GM12878 (cell line): ENCODE results near the gene RHOBTB1. TPM values are rescaled to one million over a fixed set of nuclear protein-coding genes. Genes with fewer than 3 reads are reported as not detected.

Source experiments
- ATAC-seq: fragments of 200-7000 bp; cut with Tn5 transposase; 3 replicates; pipeline ENCODE4 v1.9.1; 2020; ENCODE audit warnings: mild to moderate bottlenecking, moderate library complexity
- BruUV-seq: library from RNA; stranded (reverse); fragments of 400-500 nt; replicated peaks from 2 replicates; lab custom pipeline; 2021; lab: Mats Ljungman, UMichigan
- CTCF ChIA-PET: fragments of 300-600 bp; sonication (Branson Sonifier 250); formaldehyde crosslinking; extraction: SDS; loops from one replicate; lab custom pipeline; 2021; ENCODE audit warnings: inconsistent platforms; lab: Yijun Ruan, JAX
- POLR2A ChIA-PET: fragments of 350-600 bp; formaldehyde crosslinking; extraction: SDS; loops from one replicate; lab custom pipeline; 2021; ENCODE audit warnings: inconsistent platforms; lab: Charles Lee
- RAD21 ChIA-PET: fragments of 300-600 bp; sonication (Branson Sonifier 250); formaldehyde crosslinking; loops from one replicate; lab custom pipeline; 2023; ENCODE audit warnings: antibody characterized with exemption; ENCODE audit not compliant: unreplicated experiment; lab: Charles Lee
- SMC1A ChIA-PET: fragments of 300-600 bp; sonication (Branson Sonifier 250); formaldehyde crosslinking; loops from one replicate; lab custom pipeline; 2023; ENCODE audit not compliant: unreplicated experiment, uncharacterized antibody; lab: Charles Lee
- DNase-seq: peaks from one replicate; pipeline ENCODE4 v3.0.0-alpha.2; 2011; ENCODE audit warnings: low read depth, low spot score
- FAIRE-seq: peaks from 3 replicates; lab custom pipeline; 2011; peaks lifted over from hg19 to GRCh38; lab: Jason Lieb, UNC
- H2AFZ ChIP-seq: 2 replicates; pipeline ENCODE4 v1.6.0; 2011; ENCODE audit warnings: low read depth, low read length, control low read depth; ENCODE audit not compliant: control insufficient read depth
- H3K27ac ChIP-seq: 2 replicates; pipeline ENCODE4 v1.5.1; 2011; ENCODE audit warnings: control low read depth; ENCODE audit not compliant: control insufficient read depth, insufficient read depth
- H3K27me3 ChIP-seq, 2 experiments: replicated peaks in 1 of 2; 2 replicates each; pipeline versions ENCODE4 v1.6.0 to v1.6.1; 2011; ENCODE audit warnings: low read length in 1 of 2; ENCODE audit not compliant: control insufficient read depth in 2 of 2, insufficient read depth in 2 of 2
- H3K36me3 ChIP-seq, 2 experiments: 2 replicates each; pipeline ENCODE4 v1.5.1; 2011; ENCODE audit warnings: low read length in 1 of 2; ENCODE audit not compliant: control insufficient read depth in 2 of 2, insufficient read depth in 2 of 2
- H3K4me1 ChIP-seq: 2 replicates; pipeline ENCODE4 v1.6.1; 2011; ENCODE audit warnings: mild to moderate bottlenecking, low read length, moderate library complexity, mixed read lengths; ENCODE audit not compliant: control insufficient read depth, insufficient read depth
- H3K4me2 ChIP-seq: 2 replicates; pipeline ENCODE4 v1.6.0; 2011; ENCODE audit warnings: control low read depth; ENCODE audit not compliant: control insufficient read depth, insufficient read depth
- H3K4me3 ChIP-seq: fragments of 200-600 bp; sonication (generic); 2 replicates; pipeline ENCODE4 v1.5.1; 2016
- H3K79me2 ChIP-seq: 2 replicates; pipeline ENCODE4 v1.6.0; 2011; ENCODE audit warnings: low read length; ENCODE audit not compliant: control insufficient read depth, insufficient read depth
- H3K9ac ChIP-seq: 2 replicates; pipeline ENCODE4 v1.8.0; 2011; ENCODE audit warnings: low read length, control low read depth, mixed read lengths; ENCODE audit not compliant: control insufficient read depth, insufficient read depth
- H3K9me3 ChIP-seq: replicated peaks from 3 replicates; pipeline ENCODE4 v1.5.1; 2011; ENCODE audit warnings: mild to moderate bottlenecking, low read length; ENCODE audit not compliant: control insufficient read depth, insufficient read depth
- H4K20me1 ChIP-seq: 2 replicates; pipeline ENCODE4 v1.6.0; 2011; ENCODE audit not compliant: control insufficient read depth, insufficient read depth
- BMI1 ChIP-seq: fragments of 450-650 bp; IDR thresholded peaks from 2 replicates; pipeline ENCODE4 v1.6.1; 2016; ENCODE audit warnings: mild to moderate bottlenecking, moderate library complexity, borderline replicate concordance
- MEF2A ChIP-seq: IDR thresholded peaks from 2 replicates; pipeline ENCODE4 v1.6.1; 2011; ENCODE audit warnings: low read depth, mild to moderate bottlenecking, low read length, moderate library complexity; ENCODE audit not compliant: insufficient read depth
- RELB ChIP-seq: fragments of 450-650 bp; IDR thresholded peaks from 2 replicates; pipeline ENCODE4 v1.6.1; 2017; ENCODE audit warnings: low read depth, mild to moderate bottlenecking, moderate library complexity
- SREBF2 ChIP-seq: IDR thresholded peaks from 2 replicates; pipeline ENCODE4 v1.6.1; 2012; ENCODE audit warnings: mild to moderate bottlenecking, low read length
- TBL1XR1 ChIP-seq: IDR thresholded peaks from 2 replicates; pipeline ENCODE4 v1.6.1; 2012; ENCODE audit warnings: low read depth, low read length, improper control_type of control experiment
- USF1 ChIP-seq: IDR thresholded peaks from 2 replicates; pipeline ENCODE4 v1.6.1; 2011; ENCODE audit warnings: borderline replicate concordance, low read depth, mild to moderate bottlenecking, moderate library complexity, mixed read lengths, low read length; ENCODE audit not compliant: insufficient read depth; ENCODE audit errors: extremely low read length
- ZNF24 ChIP-seq: fragments of 450-650 bp; IDR thresholded peaks from 2 replicates; pipeline ENCODE4 v1.6.1; 2017; ENCODE audit warnings: antibody characterized with exemption, mild to moderate bottlenecking
- ZNF384 ChIP-seq: IDR thresholded peaks from 2 replicates; pipeline ENCODE4 v1.6.1; 2012; ENCODE audit warnings: low read depth, mild to moderate bottlenecking, low read length, improper control_type of control experiment, borderline replicate concordance
- ZNF687 ChIP-seq: fragments of 450-650 bp; IDR thresholded peaks from 2 replicates; pipeline ENCODE4 v1.6.1; 2017; ENCODE audit warnings: mild to moderate bottlenecking, moderate library complexity
- WGBS: methylation state at CpG from one replicate; pipeline ENCODE4 v1.1.6; 2016; ENCODE audit warnings: low lambda C conversion rate; ENCODE audit not compliant: insufficient replicate concordance, insufficient coverage; ENCODE audit errors: missing lambda C conversion rate; 5-methylcytosine and 5-hydroxymethylcytosine counted together
- in situ Hi-C: fragments of 300-500 bp; cut with MboI; formaldehyde crosslinking; loops from 9 replicates; pipeline ENCODE4 v1.14.3; 2018; ENCODE audit warnings: mixed read lengths
- intact Hi-C: fragments of 100-400 bp; cut with micrococcal nuclease; formaldehyde crosslinking; loops from one replicate; pipeline ENCODE4 v1.14.2; 2022; ENCODE audit not compliant: unreplicated experiment
- polyA plus RNA-seq, 11 experiments: library from polyadenylated mRNA; depleted of rRNA in 4 of 11; unstranded in 6 of 11; stranded (reverse) in 5 of 11; fragments of >200 nt; fragmentation: Nextera tagmentation in 4 of 11; fragmentation: Illumina TruSeq in 1 of 11; extraction: Ambion mirVana in 4 of 11; extraction: Trizol in 1 of 11; gene quantifications; 1 replicate in 1 of 11; 2 replicates in 10 of 11; pipeline versions ENCODE4 v1.2.1 to v1.2.3, GENCODE V29; 2011 to 2016; ENCODE audit warnings: inconsistent platforms in 2 of 11, missing spikeins in 2 of 11, low read depth in 1 of 11
- total RNA-seq, 4 experiments: library from RNA; depleted of rRNA in 3 of 4; stranded (reverse); fragments of >200 nt in 3 of 4; fragmentation: Illumina TruSeq in 1 of 4; extraction: Trizol in 1 of 4; gene quantifications; 2 replicates each; pipeline versions ENCODE4 v1.2.1 to v1.2.3, GENCODE V29; 2013 to 2021
- TF ChIP-seq, protein P1 (sequence below): fragments of 450-650 bp; IDR thresholded peaks from 2 replicates; pipeline ENCODE4 v1.6.1; 2017; ENCODE audit warnings: borderline replicate concordance
- TF ChIP-seq, protein P2 (sequence below): fragments of 450-650 bp; IDR thresholded peaks from 2 replicates; pipeline ENCODE4 v1.6.1; 2016; ENCODE audit warnings: mild to moderate bottlenecking, moderate library complexity, borderline replicate concordance

Gene RHOBTB1
- total and polyA plus RNA-seq, 10 of the 15 experiments (the other 5 are each of a cell fraction or from before 2014, with no cell fraction given), result not detected

DNA sequence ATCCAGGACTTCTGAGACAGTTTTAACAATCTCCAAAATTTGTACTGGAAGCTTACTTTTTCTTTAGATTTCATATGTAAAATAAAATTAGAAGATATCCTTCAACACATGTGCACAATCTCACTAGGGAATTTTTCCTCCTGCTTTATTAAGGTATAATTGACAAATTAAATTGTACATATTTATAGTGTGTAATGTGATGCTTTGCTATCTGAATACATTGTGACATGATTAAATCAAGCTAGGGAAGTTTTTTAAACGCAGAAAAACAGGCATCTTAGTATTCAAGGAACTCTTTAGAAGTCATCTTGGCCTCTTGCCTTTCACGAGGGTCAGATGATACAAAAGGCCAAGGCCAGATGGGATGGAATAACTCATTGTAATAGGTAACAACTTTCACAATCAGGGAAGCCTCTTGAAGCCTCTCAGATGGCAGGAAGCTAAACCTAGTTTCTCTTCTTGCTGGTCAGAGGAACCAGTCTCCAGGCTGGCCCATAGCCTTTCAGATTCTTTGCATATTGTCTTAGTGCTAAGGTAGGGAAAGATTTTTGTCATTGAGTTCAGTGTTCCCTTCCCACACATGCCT, 78.7 kb downstream of the RHOBTB1 start:
- 3% methylated on average over 2 of the region's 2 CpGs for WGBS
- ChIA-PET POLR2A (no interaction called here), SMC1A (no interaction called here), CTCF (no interaction called here), RAD21 (no interaction called here)
- in situ Hi-C loops, result no loop called here
- intact Hi-C loops, result no loop called here
- FAIRE-seq (no peak), ATAC-seq (no peak), DNase-seq (no peak)
- H3K4me3 ChIP-seq, result no peak overlapping the region
- H4K20me1 ChIP-seq, result no peaks in the 10 kb centered on the region
- no peaks in the 10 kb centered on the region for H3K4me1 ChIP-seq
- H3K9ac ChIP-seq, result no peak overlapping the region
- H3K27me3 ChIP-seq, result no peaks in the 10 kb centered on the region
- H3K27ac ChIP-seq, result no peak overlapping the region
- H2AFZ ChIP-seq, result no peak overlapping the region
- no peaks in the 10 kb centered on the region for H3K9me3 ChIP-seq
- H3K4me2 ChIP-seq, result no peak overlapping the region
- no TSS peak for BruUV-seq
- H3K79me2 ChIP-seq, result no peaks in the 10 kb centered on the region
- H3K36me3 ChIP-seq, result no peaks in the 10 kb centered on the region
- no peak for TF ChIP-seq ZNF687
- TF ChIP-seq RELB, result no peak
- TF ChIP-seq MEF2A, result no peak
- TF ChIP-seq, protein P1, sequence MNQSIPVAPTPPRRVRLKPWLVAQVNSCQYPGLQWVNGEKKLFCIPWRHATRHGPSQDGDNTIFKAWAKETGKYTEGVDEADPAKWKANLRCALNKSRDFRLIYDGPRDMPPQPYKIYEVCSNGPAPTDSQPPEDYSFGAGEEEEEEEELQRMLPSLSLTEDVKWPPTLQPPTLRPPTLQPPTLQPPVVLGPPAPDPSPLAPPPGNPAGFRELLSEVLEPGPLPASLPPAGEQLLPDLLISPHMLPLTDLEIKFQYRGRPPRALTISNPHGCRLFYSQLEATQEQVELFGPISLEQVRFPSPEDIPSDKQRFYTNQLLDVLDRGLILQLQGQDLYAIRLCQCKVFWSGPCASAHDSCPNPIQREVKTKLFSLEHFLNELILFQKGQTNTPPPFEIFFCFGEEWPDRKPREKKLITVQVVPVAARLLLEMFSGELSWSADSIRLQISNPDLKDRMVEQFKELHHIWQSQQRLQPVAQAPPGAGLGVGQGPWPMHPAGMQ, result no peak
- TF ChIP-seq, protein P2, sequence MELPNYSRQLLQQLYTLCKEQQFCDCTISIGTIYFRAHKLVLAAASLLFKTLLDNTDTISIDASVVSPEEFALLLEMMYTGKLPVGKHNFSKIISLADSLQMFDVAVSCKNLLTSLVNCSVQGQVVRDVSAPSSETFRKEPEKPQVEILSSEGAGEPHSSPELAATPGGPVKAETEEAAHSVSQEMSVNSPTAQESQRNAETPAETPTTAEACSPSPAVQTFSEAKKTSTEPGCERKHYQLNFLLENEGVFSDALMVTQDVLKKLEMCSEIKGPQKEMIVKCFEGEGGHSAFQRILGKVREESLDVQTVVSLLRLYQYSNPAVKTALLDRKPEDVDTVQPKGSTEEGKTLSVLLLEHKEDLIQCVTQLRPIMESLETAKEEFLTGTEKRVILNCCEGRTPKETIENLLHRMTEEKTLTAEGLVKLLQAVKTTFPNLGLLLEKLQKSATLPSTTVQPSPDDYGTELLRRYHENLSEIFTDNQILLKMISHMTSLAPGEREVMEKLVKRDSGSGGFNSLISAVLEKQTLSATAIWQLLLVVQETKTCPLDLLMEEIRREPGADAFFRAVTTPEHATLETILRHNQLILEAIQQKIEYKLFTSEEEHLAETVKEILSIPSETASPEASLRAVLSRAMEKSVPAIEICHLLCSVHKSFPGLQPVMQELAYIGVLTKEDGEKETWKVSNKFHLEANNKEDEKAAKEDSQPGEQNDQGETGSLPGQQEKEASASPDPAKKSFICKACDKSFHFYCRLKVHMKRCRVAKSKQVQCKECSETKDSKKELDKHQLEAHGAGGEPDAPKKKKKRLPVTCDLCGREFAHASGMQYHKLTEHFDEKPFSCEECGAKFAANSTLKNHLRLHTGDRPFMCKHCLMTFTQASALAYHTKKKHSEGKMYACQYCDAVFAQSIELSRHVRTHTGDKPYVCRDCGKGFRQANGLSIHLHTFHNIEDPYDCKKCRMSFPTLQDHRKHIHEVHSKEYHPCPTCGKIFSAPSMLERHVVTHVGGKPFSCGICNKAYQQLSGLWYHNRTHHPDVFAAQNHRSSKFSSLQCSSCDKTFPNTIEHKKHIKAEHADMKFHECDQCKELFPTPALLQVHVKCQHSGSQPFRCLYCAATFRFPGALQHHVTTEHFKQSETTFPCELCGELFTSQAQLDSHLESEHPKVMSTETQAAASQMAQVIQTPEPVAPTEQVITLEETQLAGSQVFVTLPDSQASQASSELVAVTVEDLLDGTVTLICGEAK, result no peak
- no peak for TF ChIP-seq USF1
- TF ChIP-seq ZNF24, result no peak
- no peak for TF ChIP-seq ZNF384
- TF ChIP-seq SREBF2, result no peak
- no peak for TF ChIP-seq TBL1XR1
- TF ChIP-seq BMI1, result no peak
